Thyroid gland (tissue), 4 donors: ENCODE data around the gene NPBWR2. TPM values are rescaled to one million over a fixed set of nuclear protein-coding genes. Genes with fewer than 3 reads are reported as not detected.
A peak's percentile ranks its signal among the peaks of the same experiment; 100 is the strongest.

Experiments
- DNase-seq, 2 donors: peaks; one replicate each; pipeline ENCODE4 v3.0.0-alpha.2; 2019
- H3K27ac ChIP-seq, 3 donors: fragments of 200-600 bp; sonication (generic); 1 replicate in 2 of 3; 2 replicates in 1 of 3; pipeline ENCODE4 v1.5.1; 2016 to 2019; ENCODE audit warnings: mild to moderate bottlenecking in 1 of 3, moderate library complexity in 1 of 3
- H3K27me3 ChIP-seq: fragments of 200-600 bp; sonication (generic); one replicate; pipeline ENCODE4 v1.5.1; 2019
- H3K36me3 ChIP-seq, 2 donors: fragments of 200-600 bp; sonication (generic); one replicate each; pipeline ENCODE4 v1.5.1; 2016 to 2019
- H3K4me1 ChIP-seq, 2 donors: fragments of 200-600 bp; sonication (generic); one replicate each; pipeline ENCODE4 v1.5.1; 2017 to 2019
- H3K4me3 ChIP-seq, 3 donors: fragments of 200-600 bp; sonication (generic); replicated peaks in 1 of 3; 1 replicate in 2 of 3; 2 replicates in 1 of 3; pipeline ENCODE4 v1.5.1; 2016; ENCODE audit warnings: mild to moderate bottlenecking in 1 of 3
- H3K9me3 ChIP-seq: fragments of 200-600 bp; sonication (generic); one replicate; pipeline ENCODE4 v1.5.1; 2017
- CTCF ChIP-seq, 6 experiments: fragments of 200-600 bp in 3 of 6; fragments of 450-650 bp in 3 of 6; sonication (generic) in 3 of 6; IDR thresholded peaks; one replicate each; pipeline ENCODE4 v1.5.1; 2016 to 2019; ENCODE audit warnings: antibody characterized with exemption in 6 of 6, mild to moderate bottlenecking in 2 of 6, inconsistent platforms in 1 of 6, moderate library complexity in 1 of 6
- POLR2A ChIP-seq, 2 donors: fragments of 450-650 bp; IDR thresholded peaks; one replicate each; pipeline ENCODE4 v1.6.1; 2017; ENCODE audit warnings: antibody characterized with exemption in 2 of 2, mild to moderate bottlenecking in 2 of 2, moderate library complexity in 1 of 2
- WGBS, 2 donors: methylation state at CpG; one replicate each; pipeline ENCODE4 v1.1.5; 2017; 5-methylcytosine and 5-hydroxymethylcytosine counted together
- intact Hi-C: fragments of 100-400 bp; cut with DNase I; formaldehyde crosslinking; loops from one replicate; pipeline ENCODE4 v1.15.1; 2023
- total RNA-seq, 4 donors: library from RNA; depleted of rRNA; stranded (reverse); fragments of >200 nt; gene quantifications; one replicate each; pipeline ENCODE4 v1.2.3, GENCODE V29; 2016

Gene NPBWR2
- total RNA-seq, 4 donors from 2014 or later: not detected

- intact Hi-C loops: no loop called here
- H3K9me3 ChIP-seq: no peaks in the 10 kb centered on the region
- no peak overlapping the region for H3K27ac ChIP-seq
- peaks cover 0 to 10% of the 10 kb centered on the region in 2 donors for H3K36me3 ChIP-seq
- peaks cover 0 to 1% of the 10 kb centered on the region in 2 donors for H3K4me1 ChIP-seq
- TF ChIP-seq POLR2A (IDR thresholded peaks at IDR 0.05): no peak
- TF ChIP-seq CTCF (IDR thresholded peaks at IDR 0.05): no peak
- no peaks in the 10 kb centered on the region for H3K27me3 ChIP-seq
- H3K4me3 ChIP-seq: no peak overlapping the region
- DNase-seq: no peak
- 94 to 95% methylated on average over 14 to 29 of the region's 31 CpGs for WGBS, 2 donors
These were observed 36.9 kb downstream of the NPBWR2 start for GRCh38 chr20:64070244-64070993.

GRCh38 chr20:64069614-64070243 lies 37.6 kb downstream of the NPBWR2 start:
- no peak for DNase-seq
- TF ChIP-seq CTCF (IDR thresholded peaks at IDR 0.05) (peak; percentile 15 to 66 (median 40)), POLR2A (IDR thresholded peaks at IDR 0.05) (no peak)
- no peak overlapping the region for H3K4me3 ChIP-seq
- intact Hi-C loops: loop anchor here (10.0 kb wide), 1 partner anchor 535 kb away; the partner anchor contains the start of gene PTK6
- H3K36me3 ChIP-seq: peaks cover 0 to 10% of the 10 kb centered on the region in 2 donors
- 71 to 96% methylated on average over 4 to 12 of the region's 14 CpGs for WGBS, 2 donors
- H3K27ac ChIP-seq: no peak overlapping the region
- no peaks in the 10 kb centered on the region for H3K27me3 ChIP-seq
- no peaks in the 10 kb centered on the region for H3K9me3 ChIP-seq
- peaks cover 0 to 7% of the 10 kb centered on the region in 2 donors for H3K4me1 ChIP-seq

- TF ChIP-seq POLR2A (IDR thresholded peaks at IDR 0.05) (no peak), CTCF (IDR thresholded peaks at IDR 0.05) (no peak)
- WGBS, 2 donors: 94 to 96% methylated on average over 14 to 17 of the region's 20 CpGs
- Histone ChIP-seq H3K4me1 (peaks cover 1 to 12% of the 10 kb centered on the region in 2 donors), H3K36me3 (peaks cover 0 to 9% of the 10 kb centered on the region in 2 donors), H3K27me3 (no peaks in the 10 kb centered on the region), H3K9me3 (no peaks in the 10 kb centered on the region), H3K27ac (no peak overlapping the region), H3K4me3 (no peak overlapping the region)
- DNase-seq: no peak
- intact Hi-C loops: loop anchor here (10.0 kb wide), 1 partner anchor 534 kb away; the partner anchor contains the start of gene PTK6
These were observed 38.2 kb downstream of the NPBWR2 start for GRCh38 chr20:64069209-64069613.

GRCh38 chr20:64068386-64069208 lies 38.8 kb downstream of the NPBWR2 start:
- 56 to 73% methylated on average over 3 to 4 of the region's 12 CpGs for WGBS, 2 donors
- no peak overlapping the region for H3K27ac ChIP-seq
- no peak overlapping the region for H3K4me3 ChIP-seq
- H3K27me3 ChIP-seq: no peaks in the 10 kb centered on the region
- no peaks in the 10 kb centered on the region for H3K9me3 ChIP-seq
- TF ChIP-seq POLR2A (IDR thresholded peaks at IDR 0.05): no peak
- no peak for TF ChIP-seq CTCF (IDR thresholded peaks at IDR 0.05)
- no peak for DNase-seq
- H3K4me1 ChIP-seq: peaks cover 8 to 17% of the 10 kb centered on the region in 2 donors
- intact Hi-C loops: loop anchor here (10.0 kb wide), 1 partner anchor 534 kb away; the partner anchor contains the start of gene PTK6
- H3K36me3 ChIP-seq: peaks cover 0 to 3% of the 10 kb centered on the region in 2 donors
